Adrenal gland (tissue), 5 donors: ENCODE measurements around the gene KLC1.

Source experiments
- CTCF ChIP-seq, 6 experiments: fragments of 450-650 bp in 4 of 6; fragments of 200-600 bp in 2 of 6; sonication (generic) in 1 of 6; IDR thresholded peaks; 1 replicate in 5 of 6; 2 replicates in 1 of 6; pipeline versions ENCODE4 v1.5.1 to v1.8.0; 2016 to 2021; ENCODE audit warnings: antibody characterized with exemption in 6 of 6, mild to moderate bottlenecking in 2 of 6, moderate library complexity in 1 of 6
- POLR2A ChIP-seq, 2 donors: fragments of 450-650 bp; IDR thresholded peaks; one replicate each; pipeline ENCODE4 v1.6.1; 2017; ENCODE audit warnings: antibody characterized with exemption in 2 of 2, mild to moderate bottlenecking in 2 of 2, moderate library complexity in 1 of 2
- donor health status: DM: no; HTN: no; CAD: no.

GRCh38 chr14:103738701-103739451 is 109.9 kb downstream of the KLC1 start:
- TF ChIP-seq CTCF (IDR thresholded peaks at IDR 0.05) (no peak), POLR2A (IDR thresholded peaks at IDR 0.05) (no peak)
